NOMO-1 treated with DMSO at 0.1 percent for 48 hours (cell line): ENCODE data around the gene XPNPEP2.
"Not testable (repeated sequence)": the region's sequence is repeated elsewhere in the genome, so short reads cannot be mapped to it uniquely, and the experiment has no call there.

ENCODE experiments used
- DNase-seq: peaks from one replicate; lab custom pipeline; 2025; ENCODE audit not compliant: unreplicated experiment; lab: John Stamatoyannopoulos, UW

XPNPEP2 gene

DNA sequence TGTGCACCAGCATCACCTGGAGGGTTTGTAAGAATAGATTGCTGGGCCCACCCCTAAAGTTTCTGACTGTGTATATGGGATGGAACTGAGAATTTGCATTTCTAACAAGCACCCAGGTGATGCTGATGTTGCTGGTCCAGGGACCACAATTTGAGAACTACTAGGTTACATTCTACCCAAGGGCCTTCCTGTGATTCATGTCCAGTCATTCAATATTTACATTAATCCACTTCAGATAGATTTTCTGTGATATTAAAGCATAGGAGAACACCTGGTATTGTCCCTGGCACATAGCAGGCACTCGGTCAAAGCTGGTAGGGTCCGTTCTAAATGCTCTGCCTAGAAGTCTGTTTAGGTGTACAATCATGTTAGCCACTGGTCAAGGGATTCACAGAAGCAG, 19.5 kb upstream of the XPNPEP2 start:
- DNase-seq: no peak

DNA sequence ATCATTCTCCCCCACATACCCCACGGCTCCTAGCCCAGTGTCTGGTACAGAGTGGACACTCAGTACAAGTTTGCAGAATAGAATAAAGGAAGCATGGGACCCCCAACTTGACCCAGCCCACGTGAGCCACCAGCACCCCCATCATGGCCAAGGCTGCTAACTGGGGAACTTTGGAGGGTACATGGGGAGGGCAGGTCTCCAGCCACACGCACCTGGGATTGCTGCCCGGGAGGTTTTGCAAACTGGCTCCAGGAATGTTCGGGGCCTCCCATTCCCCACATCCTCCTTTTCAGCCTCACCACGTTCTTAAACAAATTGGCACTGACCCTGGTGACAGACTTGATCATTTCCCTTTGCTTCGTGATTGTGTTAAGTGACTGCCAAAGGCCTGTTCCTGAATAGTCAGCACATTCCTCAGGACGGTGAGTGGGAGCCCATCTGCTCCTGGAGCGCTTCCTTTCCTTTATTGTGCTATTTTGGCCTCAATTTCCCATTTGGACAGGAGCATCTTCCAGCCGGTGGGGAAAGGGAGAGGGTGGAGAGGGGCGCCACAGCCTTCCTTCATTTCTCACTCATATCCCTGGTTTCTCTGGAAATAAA, 18.7 kb upstream of the XPNPEP2 start:
- no peak for DNase-seq

DNA sequence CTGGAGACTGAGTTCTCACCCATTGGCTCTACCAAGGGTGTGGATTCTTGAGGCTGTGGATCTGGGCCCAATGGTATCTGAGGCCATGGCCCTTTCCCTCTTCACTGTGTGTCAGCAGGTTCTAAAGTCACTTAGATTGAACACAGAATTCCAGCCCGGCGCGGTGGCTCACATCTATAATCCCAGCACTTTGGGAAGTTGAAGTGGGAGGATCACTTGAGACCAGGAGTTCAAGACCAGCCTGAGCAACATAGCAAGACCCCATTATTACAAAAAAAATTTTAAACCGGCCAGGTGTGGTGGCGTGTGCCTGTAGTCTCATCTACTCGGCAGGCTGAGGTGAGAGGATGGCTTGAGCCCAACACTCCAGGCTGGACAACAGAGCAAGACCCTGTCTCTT, 18.0 kb upstream of the XPNPEP2 start:
- no peak for DNase-seq

DNA sequence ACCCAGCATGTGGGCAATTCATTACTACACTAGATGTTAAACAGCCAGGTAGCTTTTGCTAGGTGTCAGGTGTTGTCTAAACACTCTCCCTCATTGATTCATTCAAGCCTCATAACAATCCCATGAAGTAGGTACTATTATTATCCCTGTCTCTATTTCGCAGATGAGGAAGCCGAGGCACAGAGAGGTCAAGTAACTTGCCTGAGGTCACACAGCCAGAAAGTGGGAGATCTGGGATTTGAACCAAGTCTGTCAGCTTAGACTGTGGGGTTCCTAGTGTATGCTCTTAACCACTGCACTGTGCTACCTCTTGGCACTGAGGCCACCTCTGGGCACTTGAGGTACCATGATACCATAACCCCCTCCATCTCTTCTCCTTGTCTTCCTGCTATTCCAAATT, 17.4 kb upstream of the XPNPEP2 start:
- no peak for DNase-seq

DNA sequence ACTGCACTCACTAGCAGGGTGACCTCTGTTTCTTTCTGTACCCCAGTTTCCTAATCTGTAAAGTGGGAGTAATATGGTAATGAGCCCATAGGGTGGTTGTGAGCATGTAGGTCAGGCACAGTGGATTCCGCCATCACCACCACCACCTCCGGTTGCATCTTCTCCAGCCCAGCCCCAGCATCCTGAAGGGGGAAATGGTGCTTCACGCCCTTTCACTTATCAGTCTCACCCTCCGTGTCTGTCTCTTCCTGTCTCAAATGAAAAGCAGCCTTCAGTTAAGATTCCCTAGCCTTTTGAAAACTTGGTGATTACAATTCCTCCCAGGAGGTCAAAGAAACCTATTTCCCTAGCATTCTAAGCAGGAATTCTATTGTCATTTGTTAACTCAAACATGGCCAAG, 16.9 kb upstream of the XPNPEP2 start:
- no peak for DNase-seq

DNA sequence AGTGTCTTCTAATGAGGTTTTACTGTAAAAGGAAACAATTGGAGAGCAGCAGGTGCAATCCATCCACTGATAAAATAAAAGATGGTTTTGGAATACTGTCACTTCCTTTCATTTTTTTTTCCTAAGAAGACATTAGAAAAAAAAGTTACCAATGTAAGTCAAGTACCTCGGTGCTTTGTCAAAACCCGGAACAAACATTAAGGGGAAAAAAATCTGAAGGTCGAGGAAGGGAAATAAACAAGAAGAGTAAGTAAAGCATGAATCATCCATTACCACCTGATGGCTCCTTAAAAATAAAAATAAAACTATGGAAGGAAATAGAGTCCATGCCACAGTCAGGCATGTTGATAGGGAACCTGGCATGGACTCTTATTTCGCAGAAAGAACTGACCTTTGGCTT, 15.3 kb upstream of the XPNPEP2 start:
- no peak for DNase-seq

DNA sequence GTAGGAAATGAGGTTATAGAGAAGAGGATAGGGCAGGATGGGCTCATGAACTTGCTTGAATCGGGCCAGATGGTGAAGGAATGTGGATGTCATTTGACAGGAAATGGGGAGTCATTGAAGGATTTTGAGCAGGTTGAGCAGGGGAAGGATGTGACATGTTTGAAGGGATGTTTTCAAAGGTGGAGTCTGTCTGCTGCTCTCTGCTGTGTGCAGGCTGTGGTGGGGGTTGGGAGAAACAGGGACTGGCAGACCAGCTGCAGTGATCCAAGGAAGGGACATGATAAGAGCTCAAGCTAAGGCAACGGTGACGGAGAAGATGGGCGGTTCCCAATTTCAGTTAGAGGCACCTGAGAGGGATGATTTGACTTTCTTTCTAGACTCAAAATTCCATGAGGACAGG, 14.0 kb upstream of the XPNPEP2 start:
- no peak for DNase-seq

DNA sequence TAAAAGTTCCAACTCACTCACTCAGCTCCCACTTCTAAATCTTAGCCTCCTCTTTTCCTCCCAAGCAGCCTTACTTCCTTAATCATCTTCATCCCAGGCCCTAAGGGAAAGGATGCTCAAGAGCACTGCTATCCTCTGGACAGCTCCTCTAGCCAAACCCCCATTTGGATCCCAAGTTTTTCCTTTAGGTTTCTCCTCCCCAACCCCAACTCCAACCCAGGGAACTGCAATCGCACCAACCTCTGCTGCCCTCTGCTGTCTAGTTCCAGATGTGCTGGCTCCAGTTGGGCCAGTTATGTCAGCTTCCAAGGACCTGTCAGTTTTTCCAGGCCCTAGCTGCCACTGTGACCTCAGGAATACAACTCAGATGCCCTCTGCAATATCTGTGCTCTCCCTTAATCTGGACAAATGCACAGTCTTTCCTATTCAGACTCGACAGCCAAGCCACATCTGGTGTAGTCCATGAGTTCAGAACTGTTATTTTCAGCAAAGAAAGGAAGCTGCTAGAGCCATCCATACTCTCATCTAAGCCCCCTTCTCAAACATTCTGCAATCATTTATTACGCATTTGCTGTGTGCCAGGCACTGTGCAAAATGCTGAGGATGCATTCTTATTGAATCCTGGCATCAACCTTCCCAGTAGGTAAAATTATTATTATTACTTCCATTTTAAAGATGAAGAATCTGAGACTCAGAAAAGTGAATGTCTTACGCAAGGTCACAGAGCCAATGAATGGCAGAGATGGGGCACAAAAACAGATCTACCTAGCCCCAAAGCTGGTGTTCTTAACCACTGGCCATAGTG, 12.3 kb upstream of the XPNPEP2 start:
- DNase-seq: no peak

DNA sequence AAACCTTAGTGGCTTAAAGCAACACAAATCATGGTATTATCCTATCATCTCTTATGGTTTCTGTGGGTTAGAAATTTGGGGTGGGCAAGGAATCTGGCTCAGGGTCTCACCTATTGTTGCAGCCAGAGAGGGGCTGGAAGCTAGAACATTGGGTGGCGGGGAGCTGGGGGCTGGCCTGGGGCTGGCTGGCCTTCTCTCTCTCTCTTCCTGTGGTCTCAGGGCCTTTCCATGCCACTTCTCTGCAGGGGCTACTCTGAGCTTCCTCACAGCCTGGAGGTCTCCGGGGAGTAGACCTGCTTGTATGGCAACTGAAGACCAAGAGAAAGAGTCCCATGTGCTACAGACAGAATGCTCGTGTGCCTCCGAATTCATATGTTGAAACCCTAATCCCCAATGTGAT, 10.7 kb upstream of the XPNPEP2 start:
- no peak for DNase-seq

DNA sequence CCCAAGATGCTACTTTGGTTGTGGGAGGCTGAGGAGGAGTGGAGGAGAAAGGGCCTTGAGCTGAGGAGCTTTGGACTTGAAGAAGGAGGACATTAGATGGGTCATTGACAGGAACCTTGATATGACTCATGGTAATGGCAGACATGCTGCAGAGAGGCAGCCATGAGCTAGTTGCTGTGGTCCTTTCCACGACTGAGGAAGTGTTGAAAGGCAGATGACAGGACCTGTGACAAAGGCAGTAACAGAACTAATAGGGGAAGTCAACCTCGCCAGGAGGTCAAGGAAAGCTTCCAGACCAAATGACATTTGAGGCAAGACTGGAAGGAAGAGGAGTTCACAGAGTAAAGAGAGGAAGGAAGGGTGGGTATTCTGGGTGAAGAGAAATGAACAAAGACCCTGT, 7.6 kb upstream of the XPNPEP2 start:
- DNase-seq: peak; percentile 46

DNA sequence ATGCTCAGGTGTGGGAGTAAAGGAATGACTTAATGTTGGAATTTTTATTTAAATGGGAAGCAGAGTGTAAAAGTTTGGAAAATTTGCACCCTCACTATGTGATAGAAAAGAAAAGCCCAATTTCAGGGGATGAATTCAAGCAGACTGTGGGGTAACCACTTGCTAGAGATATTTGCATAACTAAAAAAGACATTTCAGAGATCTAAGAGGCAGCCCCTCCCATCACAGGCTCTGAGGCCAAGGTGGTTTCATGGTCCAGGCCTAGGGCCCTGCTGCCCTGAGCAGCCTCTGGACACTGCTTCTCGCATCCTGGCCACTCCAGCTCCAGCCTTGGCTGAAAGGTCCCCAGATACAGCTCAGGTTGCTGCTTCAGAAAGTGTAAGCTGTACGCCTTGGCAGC, 5.9 kb upstream of the XPNPEP2 start:
- no peak for DNase-seq

DNA sequence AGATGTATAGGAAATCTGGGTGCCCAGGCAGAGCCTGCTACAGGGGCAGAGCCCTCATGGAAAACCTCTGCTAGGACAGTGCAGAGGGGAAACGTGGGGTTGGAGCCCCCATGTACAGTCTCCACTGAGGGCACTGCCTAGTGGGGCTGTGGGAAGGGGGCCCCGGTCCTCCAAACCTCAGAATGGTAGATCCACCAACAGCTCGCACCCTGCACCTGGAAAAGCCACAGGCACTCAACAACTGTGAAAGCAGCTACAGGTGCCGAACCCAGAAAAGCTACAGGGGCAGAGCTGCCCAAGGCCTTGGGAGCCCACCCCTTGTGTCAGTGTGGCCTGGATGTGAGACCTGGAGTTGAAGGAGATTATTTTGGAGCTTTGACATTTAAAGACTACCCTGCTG, 5.4 kb upstream of the XPNPEP2 start:
- DNase-seq: no peak

DNA sequence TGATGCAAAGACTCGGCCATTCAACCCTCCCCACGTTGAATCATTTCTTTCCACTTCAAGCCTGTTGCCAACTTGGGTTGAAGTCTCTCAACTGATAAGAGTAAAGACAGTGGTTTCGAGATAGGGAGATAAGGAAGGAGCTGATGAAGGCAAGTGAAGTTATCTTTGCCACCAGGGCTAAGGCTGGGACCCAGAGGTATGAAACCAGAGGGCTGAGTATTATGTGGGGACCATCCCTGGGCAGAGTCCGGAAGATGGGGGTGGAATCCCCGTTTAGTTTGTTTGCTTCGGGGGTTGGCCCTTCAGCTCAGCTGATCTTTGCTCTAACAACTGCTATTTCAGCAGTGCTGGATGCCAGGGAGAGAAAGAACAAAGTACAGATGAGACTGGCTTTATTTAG, 2.3 kb upstream of the XPNPEP2 start:
- DNase-seq: no peak

DNA sequence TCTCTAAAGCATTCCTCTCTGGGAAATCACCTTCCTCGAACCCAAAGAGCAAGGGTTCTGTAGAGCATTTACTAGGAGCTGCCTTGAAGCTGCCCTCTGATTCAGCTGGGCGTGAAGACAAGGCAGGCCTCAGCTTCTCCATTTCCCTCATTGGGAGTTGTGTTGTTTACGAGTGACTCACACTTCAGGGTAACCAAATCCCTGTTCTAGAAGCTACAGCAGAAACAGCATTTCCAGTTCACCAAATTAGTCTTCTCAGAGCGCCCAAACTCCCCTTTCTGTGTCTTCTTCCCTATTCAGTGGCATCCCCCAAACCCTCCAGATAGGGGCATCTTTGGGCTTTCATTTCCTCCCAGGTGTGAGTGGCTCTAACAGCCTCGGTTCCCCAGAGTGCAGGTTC, 863 bp upstream of the XPNPEP2 start:
- peak; percentile 7 for DNase-seq

DNA sequence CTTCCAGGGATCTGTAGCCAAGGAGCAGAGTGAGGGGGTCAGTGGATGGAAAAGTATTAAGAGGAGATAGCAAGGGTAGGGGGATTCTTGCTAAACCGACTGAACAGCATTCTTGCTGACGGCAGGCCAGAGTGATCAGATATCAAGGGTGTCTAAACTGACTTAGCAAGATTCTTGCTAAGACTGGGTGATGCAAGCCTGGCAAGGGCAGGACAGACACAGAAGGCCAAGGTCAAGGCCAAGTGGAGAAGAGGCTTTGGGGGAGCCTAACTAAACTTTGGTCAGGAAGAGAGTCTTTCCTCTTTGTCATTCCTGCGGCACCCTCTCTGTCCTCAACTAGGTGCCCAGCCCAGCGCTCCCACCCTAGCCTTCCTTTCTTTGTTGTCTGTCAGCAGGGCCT, 799 bp downstream of the XPNPEP2 start:
- DNase-seq: no peak

DNA sequence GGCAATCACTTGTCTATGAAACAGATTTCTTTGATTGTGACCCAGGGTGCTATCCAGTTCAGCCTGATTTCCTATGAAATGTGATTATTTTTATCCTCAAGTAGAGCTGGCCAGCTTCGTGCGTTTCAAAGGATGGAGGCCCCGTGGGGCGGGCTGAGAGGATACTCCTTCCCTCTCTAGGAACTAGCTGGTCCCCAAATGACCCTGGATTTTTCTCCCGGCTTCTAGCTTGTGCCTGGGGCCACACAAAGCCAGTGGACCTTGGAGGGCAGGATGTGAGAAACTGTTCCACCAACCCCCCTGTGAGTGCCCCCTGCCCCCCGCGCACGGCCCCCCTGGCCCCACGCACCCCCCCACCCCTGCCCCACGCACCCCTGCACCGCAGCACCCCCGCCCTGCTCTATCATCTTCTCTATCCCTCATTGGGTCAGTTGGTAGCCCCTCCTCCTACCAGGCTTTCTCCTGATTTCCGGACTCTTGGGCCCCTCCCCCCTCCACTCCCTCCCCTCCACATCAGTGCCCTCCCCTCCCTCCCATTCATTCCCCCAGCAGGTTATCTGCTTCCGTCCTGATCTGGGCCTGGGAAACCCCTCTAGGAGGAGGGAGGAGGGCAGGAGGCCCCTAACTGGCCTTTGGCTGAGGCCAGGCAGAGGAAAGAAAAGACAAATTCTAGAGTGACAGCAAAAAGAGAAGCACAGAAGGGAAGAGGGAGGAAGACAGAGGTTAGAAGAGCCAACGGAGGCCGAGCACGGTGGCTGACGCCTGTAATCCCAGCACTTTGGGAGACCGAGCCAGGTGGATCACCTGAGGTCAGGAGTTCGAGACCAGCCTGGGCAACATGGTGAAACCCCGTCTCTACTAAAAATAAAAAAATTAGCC, 3.3 kb downstream of the XPNPEP2 start:
- no peak for DNase-seq

DNA sequence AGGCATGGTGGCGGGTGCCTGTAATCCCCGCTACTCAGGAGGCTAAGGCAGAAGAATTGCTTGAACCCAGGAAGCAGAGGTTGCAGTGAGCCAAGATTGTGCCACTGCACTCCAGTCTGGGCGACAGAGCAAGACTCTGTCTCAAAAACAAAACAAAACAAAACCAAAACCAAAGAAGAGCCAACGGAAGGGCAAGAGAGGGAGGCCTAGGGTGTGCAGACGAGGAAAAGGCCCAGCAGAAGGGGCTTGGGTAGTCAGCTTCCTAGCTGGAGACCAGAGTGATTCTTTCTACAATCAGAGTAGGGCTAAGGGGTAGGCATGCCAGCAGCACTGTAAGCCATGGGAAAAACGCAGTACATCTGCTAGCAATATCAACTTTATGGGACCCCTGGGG, 4.0 kb downstream of the XPNPEP2 start:
- not testable (repeated sequence) for DNase-seq

DNA sequence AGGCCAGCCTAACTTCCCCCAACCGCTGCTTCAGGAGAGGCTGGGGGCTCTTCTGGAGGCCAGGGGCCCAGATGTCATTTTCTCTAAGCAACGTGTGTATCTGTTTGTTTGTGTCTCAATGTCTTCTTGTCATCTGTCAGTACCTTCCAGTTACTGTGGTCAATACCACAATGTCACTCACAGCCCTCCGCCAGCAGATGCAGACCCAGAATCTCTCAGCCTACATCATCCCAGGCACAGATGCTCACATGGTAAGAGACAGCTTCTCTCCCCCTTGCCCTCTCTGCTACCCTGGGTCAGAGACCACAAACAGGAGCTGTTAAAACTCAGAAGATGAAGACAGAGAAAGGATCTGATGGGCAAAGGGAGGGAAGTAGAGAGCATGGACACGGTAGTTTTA, 5.0 kb downstream of the XPNPEP2 start:
- no peak for DNase-seq

DNA sequence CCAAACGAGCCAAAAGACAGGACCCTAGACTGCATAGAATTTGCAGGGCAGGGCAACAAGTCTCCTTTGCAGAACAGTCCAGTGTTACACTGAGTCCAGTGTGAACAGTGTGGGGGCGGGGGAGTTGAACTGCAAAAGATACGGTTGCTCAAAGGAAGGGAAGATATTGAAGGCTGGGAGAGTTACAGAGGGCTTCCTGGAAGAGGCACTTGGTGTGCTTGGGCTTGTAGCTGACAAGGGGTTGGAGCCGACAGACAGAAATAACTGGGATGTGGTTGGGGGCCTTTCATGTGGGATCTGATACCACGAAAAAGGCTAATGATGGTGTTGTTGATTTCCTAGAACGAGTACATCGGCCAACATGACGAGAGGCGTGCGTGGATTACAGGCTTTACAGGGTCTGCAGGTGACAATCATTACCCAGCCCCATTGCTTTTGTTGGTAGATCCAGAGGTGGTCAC, 6.1 kb downstream of the XPNPEP2 start:
- no peak for DNase-seq

DNA sequence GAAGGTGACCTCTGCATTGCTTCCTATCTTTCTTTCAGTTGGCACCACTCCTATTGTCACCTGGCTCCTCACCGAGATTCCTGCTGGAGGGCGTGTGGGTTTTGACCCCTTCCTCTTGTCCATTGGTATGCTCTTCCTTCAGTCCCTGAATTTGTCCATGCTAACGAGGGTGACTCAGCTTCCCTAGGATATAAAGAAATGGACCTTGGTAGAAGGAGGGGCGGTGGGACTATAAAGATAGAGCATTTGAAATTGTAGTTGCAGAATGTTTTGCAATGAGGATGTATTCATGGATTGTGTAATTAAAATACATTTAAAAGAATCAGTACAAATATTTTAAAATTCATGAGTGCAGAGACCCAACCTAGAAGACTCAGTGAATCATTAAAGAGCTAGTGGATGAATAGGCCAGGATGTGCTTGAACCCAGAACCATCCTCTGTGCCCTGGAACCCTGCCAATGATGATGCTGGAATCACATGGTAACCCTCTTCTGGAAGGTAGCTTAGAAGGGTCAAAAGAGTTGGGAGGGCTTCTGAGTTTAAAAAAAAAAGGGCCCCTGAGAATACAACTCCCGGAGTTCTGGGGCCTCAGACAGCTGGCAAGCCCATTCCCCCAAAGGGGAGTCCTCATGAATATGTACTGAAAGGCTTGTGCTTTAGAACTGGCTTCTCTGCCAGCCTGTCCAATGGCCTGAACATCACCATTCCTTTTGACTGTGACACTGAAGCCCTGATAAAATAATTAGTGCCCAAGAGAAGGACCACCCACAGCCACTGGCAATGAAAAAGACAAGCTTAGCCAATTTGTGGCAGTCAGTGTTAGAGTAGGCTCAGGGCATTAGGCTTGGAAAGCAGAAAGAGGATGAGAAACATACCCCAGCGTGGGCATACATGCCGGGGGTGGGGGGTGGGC, 8.0 kb downstream of the XPNPEP2 start:
- DNase-seq: no peak

DNA sequence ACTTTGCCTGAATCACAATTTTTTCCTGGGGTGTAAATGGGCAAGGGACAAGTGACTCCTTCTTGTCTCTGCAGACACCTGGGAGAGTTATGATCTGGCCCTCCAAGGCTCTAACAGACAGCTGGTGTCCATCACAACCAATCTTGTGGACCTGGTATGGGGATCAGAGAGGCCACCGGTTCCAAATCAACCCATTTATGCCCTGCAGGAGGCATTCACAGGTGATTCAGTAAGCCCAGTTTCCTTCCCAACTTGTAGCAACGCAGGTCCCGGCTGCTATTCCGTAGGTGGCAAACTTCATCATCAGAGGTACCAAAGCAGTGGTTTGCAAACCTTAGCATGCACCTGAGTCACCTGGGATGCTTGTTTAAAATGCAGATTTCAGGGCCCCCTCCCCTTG, 8.8 kb downstream of the XPNPEP2 start:
- no peak for DNase-seq
